Mesothelial cell of epicardium (in vitro differentiated cells): ENCODE results near the gene POLN. TPM values are rescaled to one million over a fixed set of nuclear protein-coding genes. Genes with fewer than 3 reads are reported as not detected.

ENCODE experiments used
- DNase-seq, 2 experiments: peaks; one replicate each; pipeline ENCODE4 v3.0.0; 2021; ENCODE audit warnings: low spot score in 2 of 2; ENCODE audit not compliant: unreplicated experiment in 2 of 2
- H3K27ac Mint-ChIP-seq: 2 replicates; pipeline ENCODE4 v1.8.0; 2021; ENCODE audit warnings: mixed read lengths
- H3K27me3 Mint-ChIP-seq: 2 replicates; pipeline ENCODE4 v1.8.0; 2021; ENCODE audit warnings: low read depth, mixed read lengths
- H3K36me3 Mint-ChIP-seq: 2 replicates; pipeline ENCODE4 v1.8.0; 2021; ENCODE audit warnings: mixed read lengths
- H3K4me1 Mint-ChIP-seq: 2 replicates; pipeline ENCODE4 v1.8.0; 2021; ENCODE audit warnings: mixed read lengths
- H3K4me3 Mint-ChIP-seq: 2 replicates; pipeline ENCODE4 v1.8.0; 2021; ENCODE audit warnings: mild to moderate bottlenecking, moderate library complexity, mixed read lengths
- H3K9me3 Mint-ChIP-seq: 2 replicates; pipeline ENCODE4 v1.8.0; 2021; ENCODE audit warnings: mixed read lengths
- total RNA-seq: library from RNA; stranded (reverse); gene quantifications from 3 replicates; pipeline ENCODE4 v1.2.1, GENCODE V29; 2021
- TF ChIP-seq, protein P1 (sequence below): fragments of 200-600 bp; sonication (generic); IDR thresholded peaks from one replicate; pipeline ENCODE4 v1.5.0; 2021; ENCODE audit warnings: antibody characterized with exemption; ENCODE audit not compliant: unreplicated experiment

The POLN gene
- total RNA-seq, 1 donor from 2014 or later: 5.8 TPM

DNA sequence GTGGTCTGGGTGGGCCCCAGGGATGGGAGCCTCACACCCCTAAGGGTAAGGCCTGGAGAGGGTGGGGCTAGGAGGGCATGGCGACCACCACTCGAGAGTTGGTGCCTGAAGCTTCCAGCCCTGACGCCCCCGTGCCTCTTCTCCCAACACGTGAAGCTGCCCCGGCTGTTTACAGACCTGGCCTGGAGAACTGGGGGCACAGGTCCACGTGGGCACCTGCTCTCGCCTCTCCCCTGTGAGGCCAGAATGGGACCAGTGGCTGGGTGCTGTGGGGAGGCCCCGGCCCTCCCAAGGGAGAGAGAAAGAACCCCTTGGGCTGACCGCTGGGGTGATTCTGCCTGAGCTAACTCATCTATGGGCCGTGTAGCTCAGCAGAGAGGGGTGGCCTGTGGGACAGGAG lies 167.3 kb downstream of the POLN start:
- Mint-ChIP-seq H3K4me3 (no peak overlapping the region), H3K4me1 (peaks cover 6% of the 10 kb centered on the region), H3K9me3 (no peaks in the 10 kb centered on the region), H3K27me3 (no peaks in the 10 kb centered on the region), H3K27ac (no peak overlapping the region), H3K36me3 (no peaks in the 10 kb centered on the region)
- no peak for DNase-seq
- TF ChIP-seq, protein P1, sequence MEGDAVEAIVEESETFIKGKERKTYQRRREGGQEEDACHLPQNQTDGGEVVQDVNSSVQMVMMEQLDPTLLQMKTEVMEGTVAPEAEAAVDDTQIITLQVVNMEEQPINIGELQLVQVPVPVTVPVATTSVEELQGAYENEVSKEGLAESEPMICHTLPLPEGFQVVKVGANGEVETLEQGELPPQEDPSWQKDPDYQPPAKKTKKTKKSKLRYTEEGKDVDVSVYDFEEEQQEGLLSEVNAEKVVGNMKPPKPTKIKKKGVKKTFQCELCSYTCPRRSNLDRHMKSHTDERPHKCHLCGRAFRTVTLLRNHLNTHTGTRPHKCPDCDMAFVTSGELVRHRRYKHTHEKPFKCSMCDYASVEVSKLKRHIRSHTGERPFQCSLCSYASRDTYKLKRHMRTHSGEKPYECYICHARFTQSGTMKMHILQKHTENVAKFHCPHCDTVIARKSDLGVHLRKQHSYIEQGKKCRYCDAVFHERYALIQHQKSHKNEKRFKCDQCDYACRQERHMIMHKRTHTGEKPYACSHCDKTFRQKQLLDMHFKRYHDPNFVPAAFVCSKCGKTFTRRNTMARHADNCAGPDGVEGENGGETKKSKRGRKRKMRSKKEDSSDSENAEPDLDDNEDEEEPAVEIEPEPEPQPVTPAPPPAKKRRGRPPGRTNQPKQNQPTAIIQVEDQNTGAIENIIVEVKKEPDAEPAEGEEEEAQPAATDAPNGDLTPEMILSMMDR: no peak

DNA sequence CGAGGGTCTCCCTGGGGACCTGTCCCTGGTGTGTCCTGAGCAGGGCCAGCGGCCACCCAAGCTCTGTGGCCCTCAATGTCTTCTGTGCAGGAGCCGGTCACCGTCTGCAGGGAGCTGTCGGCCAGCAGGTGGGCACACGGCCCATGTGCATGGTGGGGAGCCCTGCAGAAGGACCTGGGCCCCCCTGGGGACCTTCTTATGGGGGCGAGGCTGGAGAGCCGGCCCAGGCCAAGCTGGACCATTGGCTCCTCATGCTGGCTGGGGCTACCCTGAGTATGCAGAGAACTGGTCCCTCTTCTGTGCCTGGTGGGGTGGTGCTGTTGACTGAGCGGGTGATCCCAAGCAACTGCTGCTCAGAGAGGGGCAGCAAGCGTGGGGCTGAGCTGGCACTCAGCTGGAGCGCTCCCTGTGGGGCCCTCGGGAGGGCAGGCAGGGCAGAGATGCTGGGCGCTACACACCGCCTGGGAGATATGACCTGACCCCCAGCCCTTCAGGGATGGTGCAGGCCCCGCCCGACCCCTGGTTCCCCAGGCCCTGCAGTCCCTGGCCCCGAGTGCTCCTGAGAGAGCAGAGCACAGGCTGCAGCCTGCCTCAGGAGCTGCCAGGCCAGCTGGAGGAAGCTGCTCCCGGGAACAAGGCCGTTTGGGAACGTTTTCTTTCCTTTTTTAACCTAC lies 168.0 kb downstream of the POLN start:
- H3K36me3 Mint-ChIP-seq: no peaks in the 10 kb centered on the region
- no peak overlapping the region for H3K27ac Mint-ChIP-seq
- TF ChIP-seq, protein P1: no peak
- H3K4me3 Mint-ChIP-seq: no peak overlapping the region
- no peak for DNase-seq
- peaks cover 6% of the 10 kb centered on the region for H3K4me1 Mint-ChIP-seq
- H3K27me3 Mint-ChIP-seq: no peaks in the 10 kb centered on the region
- H3K9me3 Mint-ChIP-seq: no peaks in the 10 kb centered on the region

DNA sequence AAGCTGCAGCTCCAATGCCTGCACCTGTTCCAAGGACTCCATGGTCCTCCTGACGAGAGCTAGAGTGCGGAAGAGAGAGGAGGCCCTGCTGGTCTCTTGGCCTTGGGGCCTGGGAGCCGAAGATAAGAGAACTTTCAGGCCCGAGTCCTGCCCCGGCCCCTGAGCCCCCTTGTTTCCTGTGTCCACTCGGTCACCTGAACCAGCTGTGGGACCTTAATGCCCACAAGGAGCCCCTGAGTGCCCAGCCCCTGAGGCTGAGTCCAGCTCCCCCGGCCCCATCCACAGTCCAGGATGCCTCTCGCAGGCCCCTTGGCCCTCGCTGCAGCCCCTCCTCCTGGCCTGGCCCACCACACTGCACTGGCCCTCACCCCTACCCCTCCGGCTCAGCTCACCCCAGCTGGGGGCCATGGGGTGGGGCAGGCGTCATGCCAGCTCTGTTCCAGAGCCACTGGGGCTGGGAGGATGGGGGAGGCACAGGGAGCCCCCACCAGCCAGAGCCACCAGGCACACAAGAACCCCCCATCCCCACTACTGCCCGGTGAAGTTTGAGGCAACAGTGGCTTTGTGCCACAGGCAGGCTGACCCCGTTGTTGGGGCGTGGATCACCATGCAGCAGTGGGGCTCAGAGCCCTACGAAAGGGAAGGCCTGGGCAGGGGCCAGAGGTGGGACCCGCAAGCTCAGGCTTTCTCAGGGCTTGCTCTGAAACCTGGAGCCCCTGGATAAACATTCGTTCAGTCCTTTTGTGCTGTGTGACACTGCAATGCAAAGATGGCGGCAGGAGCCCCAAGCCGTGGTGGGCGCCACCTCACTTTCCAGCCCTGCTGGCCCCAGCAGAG lies 168.7 kb downstream of the POLN start:
- Mint-ChIP-seq H3K36me3 (no peaks in the 10 kb centered on the region), H3K9me3 (no peaks in the 10 kb centered on the region), H3K27ac (no peak overlapping the region), H3K27me3 (no peaks in the 10 kb centered on the region), H3K4me3 (no peak overlapping the region), H3K4me1 (peaks cover 6% of the 10 kb centered on the region)
- TF ChIP-seq, protein P1: no peak
- no peak for DNase-seq

DNA sequence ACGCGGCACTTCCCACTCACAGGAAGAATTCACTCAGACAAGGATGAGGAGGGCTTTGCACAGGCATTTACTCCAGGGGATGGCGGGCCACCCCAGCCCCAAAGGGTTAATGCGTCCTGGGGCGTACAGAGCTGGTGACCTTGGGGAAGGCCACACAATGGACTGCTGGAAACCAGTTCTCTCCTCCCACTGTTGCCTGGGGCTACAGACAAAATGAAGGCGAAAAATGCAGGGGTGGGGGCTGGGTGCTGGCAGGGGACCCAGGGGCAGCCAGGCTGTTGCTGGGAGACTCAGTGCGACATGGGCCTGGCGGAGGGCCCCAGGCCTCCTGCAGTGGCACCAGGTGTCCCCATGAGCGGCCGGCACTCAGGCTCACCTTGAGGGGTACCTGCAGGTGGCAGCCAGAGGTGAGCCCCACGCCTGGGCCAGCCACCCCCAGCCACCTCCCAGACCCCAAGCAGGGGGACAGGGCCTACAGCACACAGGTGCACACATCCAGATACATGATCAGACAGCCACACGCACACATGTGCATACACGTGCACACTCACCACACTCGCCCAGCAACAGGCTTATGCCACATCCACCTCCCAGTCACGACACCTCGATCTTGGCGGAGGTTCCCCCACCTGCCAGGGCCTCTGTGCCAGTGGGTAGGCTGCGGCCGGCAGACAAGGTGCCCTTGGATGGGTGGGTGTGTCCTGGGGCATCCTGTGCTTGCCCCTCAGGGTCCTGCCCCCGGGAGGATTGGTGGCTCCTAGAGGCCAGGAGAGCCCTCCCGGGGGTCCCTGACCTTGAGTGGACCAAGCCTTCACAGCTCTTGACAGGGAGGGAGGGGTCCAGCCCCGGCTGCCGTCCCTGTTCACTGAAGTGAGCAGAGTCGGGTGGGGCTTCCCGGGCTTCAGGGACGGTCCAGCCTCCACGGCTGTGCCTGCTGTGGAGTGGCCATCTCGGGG lies 169.7 kb downstream of the POLN start:
- no peak for DNase-seq
- Mint-ChIP-seq H3K36me3 (no peaks in the 10 kb centered on the region), H3K27me3 (no peaks in the 10 kb centered on the region), H3K4me1 (peaks cover 6% of the 10 kb centered on the region), H3K27ac (no peak overlapping the region), H3K9me3 (no peaks in the 10 kb centered on the region), H3K4me3 (no peak overlapping the region)
- TF ChIP-seq, protein P1: no peak

DNA sequence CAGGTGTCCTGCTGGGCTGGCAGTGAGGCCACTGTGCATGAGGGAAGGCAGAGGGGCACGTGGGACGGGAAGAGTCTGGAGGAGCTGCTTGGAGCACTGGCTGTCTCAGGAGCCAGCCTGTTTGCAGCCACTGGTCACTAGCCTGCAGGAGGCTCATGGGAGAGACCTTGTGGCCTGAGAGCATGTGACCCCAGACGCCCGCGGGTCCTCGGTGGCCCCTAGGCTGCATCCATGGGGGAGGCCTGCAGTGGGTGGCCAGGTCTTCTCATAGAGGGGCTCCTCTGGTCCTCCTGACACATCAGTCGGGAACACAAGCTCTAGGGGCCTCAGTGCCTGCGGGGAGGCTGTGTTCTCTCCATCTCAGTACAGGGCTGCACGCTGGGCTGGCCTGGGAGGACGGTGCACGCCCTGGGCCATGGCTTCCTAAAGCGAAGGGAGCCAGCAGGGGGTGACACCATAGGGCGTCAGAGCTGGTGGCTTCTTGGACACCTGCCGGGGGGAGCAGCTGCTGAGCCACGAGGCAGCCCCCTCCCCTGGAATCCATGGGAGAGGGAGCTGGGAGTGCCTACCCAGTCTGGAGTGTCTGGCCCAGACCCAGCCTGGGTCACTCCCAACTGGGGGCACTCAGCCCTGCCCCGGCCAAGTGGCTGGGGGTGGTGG lies 170.5 kb downstream of the POLN start:
- no peaks in the 10 kb centered on the region for H3K36me3 Mint-ChIP-seq
- H3K27me3 Mint-ChIP-seq: no peaks in the 10 kb centered on the region
- H3K9me3 Mint-ChIP-seq: no peaks in the 10 kb centered on the region
- no peak overlapping the region for H3K27ac Mint-ChIP-seq
- peaks cover 6% of the 10 kb centered on the region for H3K4me1 Mint-ChIP-seq
- DNase-seq: no peak
- H3K4me3 Mint-ChIP-seq: no peak overlapping the region
- TF ChIP-seq, protein P1: no peak
